K562 (cell line): ENCODE measurements around the gene TSPAN11. TPM values are rescaled to one million over a fixed set of nuclear protein-coding genes. Genes with fewer than 3 reads are reported as not detected.

Experiments used
- ATAC-seq: fragments of 200-7000 bp; cut with Tn5 transposase; 3 replicates; pipeline ENCODE4 v1.9.1; 2020; ENCODE audit warnings: moderate library complexity
- BruUV-seq: library from RNA; stranded (reverse); fragments of 400-500 nt; replicated peaks from 2 replicates; lab custom pipeline; 2021; lab: Mats Ljungman, UMichigan
- CTCF ChIA-PET: fragments of 300-600 bp; formaldehyde crosslinking; extraction: SDS; loops from one replicate; lab custom pipeline; 2021; ENCODE audit warnings: low intra/inter-chr PET ratio; lab: Yijun Ruan, JAX
- POLR2A ChIA-PET: fragments of 300-600, 350-650 bp; sonication (Branson Sonifier 250); formaldehyde crosslinking; extraction: SDS; loops from one replicate; lab custom pipeline; 2021; ENCODE audit warnings: antibody characterized with exemption, inconsistent platforms; lab: Yijun Ruan, JAX
- DNase-seq, 4 experiments: peaks; one replicate each; pipeline versions ENCODE4 v3.0.0 to v3.0.0-alpha.2; 2011 to 2018; ENCODE audit warnings: low spot score in 3 of 4, mixed read lengths in 3 of 4; ENCODE audit errors: extremely low read depth in 1 of 4
- FAIRE-seq: peaks from 2 replicates; lab custom pipeline; 2011; peaks lifted over from hg19 to GRCh38; lab: Jason Lieb, UNC
- H2AFZ ChIP-seq: 2 replicates; pipeline ENCODE4 v1.6.0; 2011; ENCODE audit warnings: low read depth, low read length, control low read depth, inconsistent platforms
- H3K27ac ChIP-seq: fragments of 200-600 bp; 3 replicates; pipeline ENCODE4 v1.8.0; 2011; ENCODE audit warnings: low read depth, mild to moderate bottlenecking, control low read depth, inconsistent platforms, low read length, moderate library complexity, mixed read lengths; ENCODE audit errors: extremely low read depth
- H3K27me3 ChIP-seq, 2 experiments: fragments of 300-600 bp in 1 of 2; 2 replicates in 1 of 2; 3 replicates in 1 of 2; pipeline versions ENCODE4 v1.6.0 to v1.8.0; 2011; ENCODE audit warnings: inconsistent platforms in 2 of 2, low read length in 2 of 2, mild to moderate bottlenecking in 1 of 2, mixed read lengths in 1 of 2, moderate library complexity in 1 of 2; ENCODE audit not compliant: control insufficient read depth in 2 of 2, insufficient read depth in 2 of 2
- H3K36me3 ChIP-seq: fragments of 300-600 bp; 3 replicates; pipeline ENCODE4 v1.8.0; 2011; ENCODE audit warnings: mild to moderate bottlenecking, low read length, inconsistent platforms; ENCODE audit not compliant: control insufficient read depth, insufficient read depth
- H3K4me1 ChIP-seq, 2 experiments: fragments of 200-600 bp in 1 of 2; replicated peaks in 1 of 2; 2 replicates in 1 of 2; 3 replicates in 1 of 2; pipeline versions ENCODE4 v1.5.1 to v1.8.0; 2011; ENCODE audit warnings: inconsistent platforms in 2 of 2, low read length in 2 of 2, mild to moderate bottlenecking in 1 of 2, mixed read lengths in 1 of 2, moderate library complexity in 1 of 2; ENCODE audit not compliant: control insufficient read depth in 2 of 2, insufficient read depth in 2 of 2
- H3K4me2 ChIP-seq: 2 replicates; pipeline ENCODE4 v1.6.1; 2011; ENCODE audit warnings: low read length, control low read depth, inconsistent platforms, mixed read lengths; ENCODE audit not compliant: insufficient read depth
- H3K4me3 ChIP-seq: fragments of 200-600 bp; sonication (generic), shearing (Covaris generic); 2 replicates; pipeline ENCODE4 v1.5.1; 2016; ENCODE audit warnings: control low read depth, inconsistent platforms
- H3K79me2 ChIP-seq: fragments of 200-600 bp; 3 replicates; pipeline ENCODE4 v1.8.0; 2011; ENCODE audit warnings: low read length, inconsistent platforms; ENCODE audit not compliant: control insufficient read depth, insufficient read depth
- H3K9ac ChIP-seq, 2 experiments: 2 replicates each; pipeline versions ENCODE4 v1.6.0 to v1.6.1; 2011; ENCODE audit warnings: low read depth in 2 of 2, low read length in 2 of 2, control low read depth in 1 of 2, inconsistent platforms in 1 of 2, mild to moderate bottlenecking in 1 of 2, mixed read lengths in 1 of 2; ENCODE audit not compliant: insufficient read depth in 1 of 2
- H3K9me1 ChIP-seq: one replicate; pipeline ENCODE4 v1.6.0; 2011; ENCODE audit warnings: inconsistent platforms, mild to moderate bottlenecking, low read length, moderate library complexity; ENCODE audit not compliant: control insufficient read depth, insufficient read depth
- H3K9me3 ChIP-seq: replicated peaks from 2 replicates; pipeline ENCODE4 v1.5.1; 2011; ENCODE audit warnings: low read depth, low read length, inconsistent platforms; ENCODE audit not compliant: control insufficient read depth, insufficient read depth
- H4K20me1 ChIP-seq: replicated peaks from 2 replicates; pipeline ENCODE4 v1.6.1; 2011; ENCODE audit warnings: low read length, inconsistent platforms, mixed read lengths; ENCODE audit not compliant: control insufficient read depth, insufficient read depth
- BRF1 ChIP-seq: IDR thresholded peaks from 3 replicates; pipeline ENCODE4 v1.6.1; 2011; ENCODE audit warnings: borderline replicate concordance, mild to moderate bottlenecking; ENCODE audit not compliant: insufficient read length; ENCODE audit errors: extremely low read depth
- HEY1 ChIP-seq: fragments of 250-450 bp; sonication (Bioruptor Pico); IDR thresholded peaks from 2 replicates; pipeline ENCODE4 v1.5.0; 2020; ENCODE audit warnings: mild to moderate bottlenecking, moderate library complexity, borderline replicate concordance
- NCOA6 ChIP-seq: fragments of 450-650 bp; IDR thresholded peaks from 2 replicates; pipeline ENCODE4 v1.6.1; 2017; ENCODE audit warnings: mild to moderate bottlenecking
- WGBS: fragments of 100-300 bp; shearing (Covaris generic); methylation state at CpG from one replicate; pipeline ENCODE4 v1.1.6; 2016; ENCODE audit warnings: low coverage, mixed read lengths; ENCODE audit not compliant: insufficient coverage; ENCODE audit errors: missing lambda C conversion rate; 5-methylcytosine and 5-hydroxymethylcytosine counted together
- in situ Hi-C: fragments of 300-500 bp; cut with MboI; formaldehyde crosslinking; loops from 4 replicates; pipeline ENCODE4 v1.15.0; 2018; ENCODE audit warnings: inconsistent platforms, mixed read lengths
- intact Hi-C: fragments of 100-400 bp; cut with micrococcal nuclease; formaldehyde crosslinking; loops from 2 replicates; pipeline ENCODE4 v1.14.2; 2022
- polyA plus RNA-seq, 8 experiments: library from polyadenylated mRNA; depleted of rRNA in 4 of 8; stranded (reverse) in 5 of 8; unstranded in 3 of 8; fragments of >200 nt; fragmentation: Nextera tagmentation in 2 of 8; fragmentation: Illumina TruSeq in 1 of 8; extraction: Ambion mirVana in 2 of 8; extraction: Trizol in 1 of 8; gene quantifications; 2 replicates each; pipeline versions ENCODE4 v1.2.1 to v1.2.3, GENCODE V29; 2011 to 2014; ENCODE audit warnings: inconsistent platforms in 1 of 8, missing spikeins in 1 of 8
- total RNA-seq, 7 experiments: library from RNA; depleted of rRNA in 6 of 7; stranded (reverse); fragments of >200 nt in 6 of 7; fragmentation: Illumina TruSeq in 2 of 7; extraction: Trizol in 2 of 7; gene quantifications; 2 replicates each; pipeline versions ENCODE4 v1.2.1 to v1.2.3, GENCODE V29; 2011 to 2021; ENCODE audit warnings: low replicate concordance in 1 of 7
- TF ChIP-seq, protein P1 (sequence below): fragments of 250-450 bp; sonication (Bioruptor Pico); IDR thresholded peaks from 2 replicates; pipeline ENCODE4 v1.8.0; 2022; ENCODE audit warnings: moderate library complexity, mild to moderate bottlenecking, inconsistent platforms
- TF ChIP-seq, protein P2 (sequence below): fragments of 250-450 bp; sonication (Bioruptor Pico); IDR thresholded peaks from 2 replicates; pipeline ENCODE4 v1.8.0; 2022; ENCODE audit warnings: inconsistent platforms

TSPAN11 gene
- total and polyA plus RNA-seq, 9 of the 15 experiments (the other 6 are each of a cell fraction or from before 2014, with no cell fraction given), result not detected

DNA sequence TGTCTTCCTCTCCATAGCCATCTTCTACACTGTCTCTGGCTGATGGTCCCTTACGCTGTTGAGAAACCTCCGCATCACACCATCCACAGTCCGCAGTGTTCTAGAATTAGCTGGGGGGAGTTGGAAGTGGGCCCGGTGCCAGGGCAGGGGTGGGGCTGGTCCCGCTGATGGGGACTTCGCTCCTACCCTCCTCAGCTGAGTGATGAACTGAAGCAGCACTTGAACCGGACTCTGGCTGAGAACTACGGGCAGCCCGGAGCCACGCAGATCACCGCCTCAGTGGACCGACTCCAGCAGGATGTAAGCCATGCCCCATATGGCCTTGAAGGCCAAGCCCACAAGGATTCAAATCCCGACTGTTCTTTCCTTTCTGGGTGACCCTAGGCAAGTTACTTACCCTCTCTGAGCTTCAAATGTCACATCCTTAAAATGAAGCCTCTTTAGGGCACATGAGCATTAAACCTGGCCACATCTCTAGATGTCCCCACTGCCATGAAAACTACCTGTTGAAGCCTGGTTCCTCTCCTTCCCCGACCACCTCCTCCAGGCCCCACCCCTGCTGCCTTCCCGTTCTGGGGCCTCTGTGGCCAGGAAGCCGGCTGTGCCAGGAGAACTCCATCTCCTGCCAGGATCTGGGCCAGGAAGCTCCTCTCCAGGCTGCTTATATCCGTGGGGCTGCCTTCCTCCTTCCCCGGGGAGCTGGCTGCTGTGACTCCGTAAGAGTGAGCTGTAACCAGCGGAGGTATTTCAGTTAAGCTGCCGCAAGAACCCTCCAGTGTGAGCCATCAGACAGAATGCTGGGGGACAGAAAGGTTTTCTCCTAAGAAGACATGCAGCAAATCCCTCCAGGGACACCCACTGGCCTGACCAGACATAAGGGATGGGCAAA, 53.1 kb downstream of the TSPAN11 start:
- in situ Hi-C loops (no loop called here), intact Hi-C loops (no loop called here)
- H3K9me1 ChIP-seq, result no peaks in the 10 kb centered on the region
- DNase-seq, result no peak
- under 1% methylated on average over 19 of the region's 21 CpGs for WGBS
- no peaks in the 10 kb centered on the region for H3K9me3 ChIP-seq
- H2AFZ ChIP-seq, result no peak overlapping the region
- no peaks in the 10 kb centered on the region for H3K4me1 ChIP-seq
- no peaks in the 10 kb centered on the region for H3K79me2 ChIP-seq
- no peaks in the 10 kb centered on the region for H3K36me3 ChIP-seq
- CTCF ChIA-PET, result no interaction called here
- no peak for ATAC-seq
- BruUV-seq, result no TSS peak
- H4K20me1 ChIP-seq, result no peaks in the 10 kb centered on the region
- FAIRE-seq, result no peak
- no peak overlapping the region for H3K9ac ChIP-seq
- TF ChIP-seq, protein P1, sequence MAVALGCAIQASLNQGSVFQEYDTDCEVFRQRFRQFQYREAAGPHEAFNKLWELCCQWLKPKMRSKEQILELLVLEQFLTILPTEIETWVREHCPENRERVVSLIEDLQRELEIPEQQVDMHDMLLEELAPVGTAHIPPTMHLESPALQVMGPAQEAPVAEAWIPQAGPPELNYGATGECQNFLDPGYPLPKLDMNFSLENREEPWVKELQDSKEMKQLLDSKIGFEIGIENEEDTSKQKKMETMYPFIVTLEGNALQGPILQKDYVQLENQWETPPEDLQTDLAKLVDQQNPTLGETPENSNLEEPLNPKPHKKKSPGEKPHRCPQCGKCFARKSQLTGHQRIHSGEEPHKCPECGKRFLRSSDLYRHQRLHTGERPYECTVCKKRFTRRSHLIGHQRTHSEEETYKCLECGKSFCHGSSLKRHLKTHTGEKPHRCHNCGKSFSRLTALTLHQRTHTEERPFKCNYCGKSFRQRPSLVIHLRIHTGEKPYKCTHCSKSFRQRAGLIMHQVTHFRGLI, result no peak
- TF ChIP-seq NCOA6 (no peak), BRF1 (no peak), HEY1 (CRISPR knock-in tag) (no peak)
- TF ChIP-seq, protein P2, sequence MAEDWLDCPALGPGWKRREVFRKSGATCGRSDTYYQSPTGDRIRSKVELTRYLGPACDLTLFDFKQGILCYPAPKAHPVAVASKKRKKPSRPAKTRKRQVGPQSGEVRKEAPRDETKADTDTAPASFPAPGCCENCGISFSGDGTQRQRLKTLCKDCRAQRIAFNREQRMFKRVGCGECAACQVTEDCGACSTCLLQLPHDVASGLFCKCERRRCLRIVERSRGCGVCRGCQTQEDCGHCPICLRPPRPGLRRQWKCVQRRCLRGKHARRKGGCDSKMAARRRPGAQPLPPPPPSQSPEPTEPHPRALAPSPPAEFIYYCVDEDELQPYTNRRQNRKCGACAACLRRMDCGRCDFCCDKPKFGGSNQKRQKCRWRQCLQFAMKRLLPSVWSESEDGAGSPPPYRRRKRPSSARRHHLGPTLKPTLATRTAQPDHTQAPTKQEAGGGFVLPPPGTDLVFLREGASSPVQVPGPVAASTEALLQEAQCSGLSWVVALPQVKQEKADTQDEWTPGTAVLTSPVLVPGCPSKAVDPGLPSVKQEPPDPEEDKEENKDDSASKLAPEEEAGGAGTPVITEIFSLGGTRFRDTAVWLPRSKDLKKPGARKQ (CRISPR knock-in tag), result no peak
- H3K4me3 ChIP-seq, result no peak overlapping the region
- H3K4me2 ChIP-seq, result no peak overlapping the region
- POLR2A ChIA-PET, result interaction anchor here (0.5 kb wide), 1 partner anchor 75 kb away, joined by 3 read pairs; no protein-coding TSS in a partner anchor
- peaks cover 36 to 83% of the 10 kb centered on the region in 2 experiments; a peak in 4 of 5 replicates for H3K27me3 ChIP-seq
- no peak overlapping the region for H3K27ac ChIP-seq
